SK-N-SH (cell line): Measurements from ENCODE around the gene ELANE.

Source experiments
- CTCF ChIP-seq: fragments of 200-600 bp; sonication (generic); IDR thresholded peaks from 2 replicates; pipeline ENCODE4 v1.6.1; 2017; ENCODE audit warnings: antibody characterized with exemption, mild to moderate bottlenecking, moderate library complexity
- EZH2phosphoT487 ChIP-seq: fragments of 200-600 bp; sonication (generic); IDR thresholded peaks from 2 replicates; pipeline ENCODE4 v1.6.1; 2017; ENCODE audit warnings: low read depth, mixed run types, mild to moderate bottlenecking, antibody characterized with exemption, moderate library complexity, borderline replicate concordance

DNA sequence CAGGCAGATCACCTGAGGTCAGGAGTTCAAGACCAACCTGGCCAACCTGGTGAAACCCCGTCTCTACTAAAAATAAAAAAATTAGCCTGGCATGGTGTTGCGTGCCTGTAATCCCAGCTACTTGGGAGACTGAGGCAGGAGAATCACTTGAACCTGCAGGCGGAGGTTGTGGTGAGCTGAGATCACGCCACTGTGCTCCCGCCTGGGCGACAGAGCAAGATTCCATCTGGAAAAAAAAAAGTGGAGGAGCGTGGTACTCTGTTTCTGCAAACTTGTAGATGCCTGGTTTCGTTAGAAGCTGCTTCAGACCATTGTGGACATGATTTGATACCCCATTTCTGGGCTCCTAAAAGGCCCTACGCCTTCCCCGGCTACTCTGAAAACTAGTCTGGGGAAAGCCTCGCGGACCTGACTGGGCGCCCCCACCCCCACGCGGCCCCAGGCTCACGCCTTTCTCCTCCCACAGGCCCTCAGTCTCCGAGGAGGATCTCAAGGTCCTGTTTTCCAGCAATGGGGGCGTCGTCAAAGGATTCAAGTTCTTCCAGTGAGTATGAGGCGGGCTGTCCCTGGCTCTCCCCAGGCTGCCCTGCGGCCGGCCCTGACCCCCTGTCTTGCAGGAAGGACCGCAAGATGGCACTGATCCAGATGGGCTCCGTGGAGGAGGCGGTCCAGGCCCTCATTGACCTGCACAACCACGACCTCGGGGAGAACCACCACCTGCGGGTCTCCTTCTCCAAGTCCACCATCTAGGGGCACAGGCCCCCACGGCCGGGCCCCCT, 41.8 kb upstream of the ELANE start:
- TF ChIP-seq EZH2phosphoT487 (no peak), CTCF (no peak)
